ENCODE measurements around the gene SHB.

The SHB gene

DNA sequence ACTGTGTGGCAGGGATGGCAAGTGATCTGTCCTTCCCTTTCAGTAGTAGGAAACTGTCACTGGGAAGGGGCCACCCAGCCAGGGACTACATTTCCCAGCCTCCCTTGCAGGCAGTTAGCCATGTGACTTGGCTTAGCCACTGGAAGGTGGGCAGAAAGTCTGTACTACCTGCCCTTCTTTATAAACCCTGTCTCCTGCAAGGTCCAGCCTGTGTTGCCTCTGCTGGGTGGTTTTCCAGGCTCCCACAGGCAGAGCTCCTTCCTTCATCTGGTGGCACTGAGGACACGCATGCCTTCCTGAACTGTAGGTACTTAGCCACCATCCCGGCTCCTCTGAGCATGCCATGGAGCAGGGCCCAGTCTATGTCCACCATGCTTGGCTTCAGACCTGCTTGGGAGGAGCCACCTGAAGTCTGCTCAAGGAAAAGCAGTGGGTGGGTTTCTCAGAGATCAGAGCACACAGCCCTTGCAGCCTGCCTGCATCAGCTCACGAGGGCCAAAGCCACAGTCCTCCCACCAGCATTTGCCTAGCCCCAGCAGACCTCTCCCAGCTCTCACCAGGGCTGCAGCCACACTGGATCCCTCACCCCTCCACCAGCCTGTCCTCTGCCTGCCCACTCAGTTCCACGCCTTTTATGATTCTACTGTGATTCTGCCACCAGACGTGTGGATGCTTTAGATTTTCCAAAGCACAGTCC lies 148.4 kb downstream of the SHB start:
- no peak for TF ChIP-seq EZH2 (IDR thresholded peaks at IDR 0.05; ENCODE audit: borderline replicate concordance, low read length)
- TF ChIP-seq, protein P1, sequence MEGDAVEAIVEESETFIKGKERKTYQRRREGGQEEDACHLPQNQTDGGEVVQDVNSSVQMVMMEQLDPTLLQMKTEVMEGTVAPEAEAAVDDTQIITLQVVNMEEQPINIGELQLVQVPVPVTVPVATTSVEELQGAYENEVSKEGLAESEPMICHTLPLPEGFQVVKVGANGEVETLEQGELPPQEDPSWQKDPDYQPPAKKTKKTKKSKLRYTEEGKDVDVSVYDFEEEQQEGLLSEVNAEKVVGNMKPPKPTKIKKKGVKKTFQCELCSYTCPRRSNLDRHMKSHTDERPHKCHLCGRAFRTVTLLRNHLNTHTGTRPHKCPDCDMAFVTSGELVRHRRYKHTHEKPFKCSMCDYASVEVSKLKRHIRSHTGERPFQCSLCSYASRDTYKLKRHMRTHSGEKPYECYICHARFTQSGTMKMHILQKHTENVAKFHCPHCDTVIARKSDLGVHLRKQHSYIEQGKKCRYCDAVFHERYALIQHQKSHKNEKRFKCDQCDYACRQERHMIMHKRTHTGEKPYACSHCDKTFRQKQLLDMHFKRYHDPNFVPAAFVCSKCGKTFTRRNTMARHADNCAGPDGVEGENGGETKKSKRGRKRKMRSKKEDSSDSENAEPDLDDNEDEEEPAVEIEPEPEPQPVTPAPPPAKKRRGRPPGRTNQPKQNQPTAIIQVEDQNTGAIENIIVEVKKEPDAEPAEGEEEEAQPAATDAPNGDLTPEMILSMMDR (IDR thresholded peaks at IDR 0.05; ENCODE audit: low read length) = no peak
- Histone ChIP-seq H3K27me3 (ENCODE audit: insufficient read depth, low read length) (no peaks in the 10 kb centered on the region), H3F3A (ENCODE audit: insufficient read depth, low read length) (no peaks in the 10 kb centered on the region), H3K9me3 (ENCODE audit: low read length) (no peaks in the 10 kb centered on the region), H3K4me1 (ENCODE audit: insufficient read depth, low read length, severe bottlenecking) (no peaks in the 10 kb centered on the region), H3K79me2 (ENCODE audit: insufficient read depth, low read length) (no peaks in the 10 kb centered on the region), H3K9me2 (ENCODE audit: low read depth, low read length) (no peaks in the 10 kb centered on the region), H3K4me2 (ENCODE audit: low read length) (no peak overlapping the region), H3K9ac (ENCODE audit: low read length) (no peak overlapping the region), H3K36me3 (ENCODE audit: insufficient read depth, low read length) (no peaks in the 10 kb centered on the region), H3K4me3 (ENCODE audit: low read depth, low read length, poor library complexity, severe bottlenecking) (no peak overlapping the region), H2AFZ (ENCODE audit: low read length) (no peak overlapping the region), H4K20me1 (ENCODE audit: insufficient read depth, low read length) (no peaks in the 10 kb centered on the region), H3K27ac (ENCODE audit: low read depth, low read length, poor library complexity, severe bottlenecking) (no peak overlapping the region)

- H3K9me2 ChIP-seq (ENCODE audit: low read depth, low read length) = no peaks in the 10 kb centered on the region
- H3K36me3 ChIP-seq (ENCODE audit: insufficient read depth, low read length) = no peaks in the 10 kb centered on the region
- no peak overlapping the region for H3K27ac ChIP-seq (ENCODE audit: low read depth, low read length, poor library complexity, severe bottlenecking)
- no peaks in the 10 kb centered on the region for H3K4me1 ChIP-seq (ENCODE audit: insufficient read depth, low read length, severe bottlenecking)
- no peaks in the 10 kb centered on the region for H3K79me2 ChIP-seq (ENCODE audit: insufficient read depth, low read length)
- no peak overlapping the region for H3K9ac ChIP-seq (ENCODE audit: low read length)
- H3K9me3 ChIP-seq (ENCODE audit: low read length) = no peaks in the 10 kb centered on the region
- H3F3A ChIP-seq (ENCODE audit: insufficient read depth, low read length) = no peaks in the 10 kb centered on the region
- H3K27me3 ChIP-seq (ENCODE audit: insufficient read depth, low read length) = no peaks in the 10 kb centered on the region
- H2AFZ ChIP-seq (ENCODE audit: low read length) = no peak overlapping the region
- no peaks in the 10 kb centered on the region for H4K20me1 ChIP-seq (ENCODE audit: insufficient read depth, low read length)
- TF ChIP-seq, protein P1 (IDR thresholded peaks at IDR 0.05; ENCODE audit: low read length) = no peak
- no peak for TF ChIP-seq EZH2 (IDR thresholded peaks at IDR 0.05; ENCODE audit: borderline replicate concordance, low read length)
- H3K4me3 ChIP-seq (ENCODE audit: low read depth, low read length, poor library complexity, severe bottlenecking) = no peak overlapping the region
- no peak overlapping the region for H3K4me2 ChIP-seq (ENCODE audit: low read length)
These were observed 149.1 kb downstream of the SHB start for GRCh38 chr9:37919956-37920335.

GRCh38 chr9:37919246-37919955 lies 149.6 kb downstream of the SHB start:
- Histone ChIP-seq H3K27me3 (ENCODE audit: insufficient read depth, low read length) (no peaks in the 10 kb centered on the region), H2AFZ (ENCODE audit: low read length) (no peak overlapping the region), H3K4me2 (ENCODE audit: low read length) (no peak overlapping the region), H3K79me2 (ENCODE audit: insufficient read depth, low read length) (no peaks in the 10 kb centered on the region), H3K27ac (ENCODE audit: low read depth, low read length, poor library complexity, severe bottlenecking) (no peak overlapping the region), H3F3A (ENCODE audit: insufficient read depth, low read length) (no peaks in the 10 kb centered on the region), H4K20me1 (ENCODE audit: insufficient read depth, low read length) (no peaks in the 10 kb centered on the region), H3K9me3 (ENCODE audit: low read length) (no peaks in the 10 kb centered on the region), H3K9me2 (ENCODE audit: low read depth, low read length) (no peaks in the 10 kb centered on the region), H3K4me3 (ENCODE audit: low read depth, low read length, poor library complexity, severe bottlenecking) (no peak overlapping the region), H3K36me3 (ENCODE audit: insufficient read depth, low read length) (no peaks in the 10 kb centered on the region), H3K4me1 (ENCODE audit: insufficient read depth, low read length, severe bottlenecking) (no peaks in the 10 kb centered on the region), H3K9ac (ENCODE audit: low read length) (no peak overlapping the region)
- TF ChIP-seq, protein P1 (IDR thresholded peaks at IDR 0.05; ENCODE audit: low read length) = no peak
- TF ChIP-seq EZH2 (IDR thresholded peaks at IDR 0.05; ENCODE audit: borderline replicate concordance, low read length) = no peak

Measured in OCI-LY1 (cell line).